ENCODE results near the gene DIP2C. TPM values are rescaled to one million over a fixed set of nuclear protein-coding genes. Genes with fewer than 3 reads are reported as not detected.

Gene DIP2C
- total RNA-seq, 2 donors from 2014 or later = 21.1 to 23.8 TPM

DNA sequence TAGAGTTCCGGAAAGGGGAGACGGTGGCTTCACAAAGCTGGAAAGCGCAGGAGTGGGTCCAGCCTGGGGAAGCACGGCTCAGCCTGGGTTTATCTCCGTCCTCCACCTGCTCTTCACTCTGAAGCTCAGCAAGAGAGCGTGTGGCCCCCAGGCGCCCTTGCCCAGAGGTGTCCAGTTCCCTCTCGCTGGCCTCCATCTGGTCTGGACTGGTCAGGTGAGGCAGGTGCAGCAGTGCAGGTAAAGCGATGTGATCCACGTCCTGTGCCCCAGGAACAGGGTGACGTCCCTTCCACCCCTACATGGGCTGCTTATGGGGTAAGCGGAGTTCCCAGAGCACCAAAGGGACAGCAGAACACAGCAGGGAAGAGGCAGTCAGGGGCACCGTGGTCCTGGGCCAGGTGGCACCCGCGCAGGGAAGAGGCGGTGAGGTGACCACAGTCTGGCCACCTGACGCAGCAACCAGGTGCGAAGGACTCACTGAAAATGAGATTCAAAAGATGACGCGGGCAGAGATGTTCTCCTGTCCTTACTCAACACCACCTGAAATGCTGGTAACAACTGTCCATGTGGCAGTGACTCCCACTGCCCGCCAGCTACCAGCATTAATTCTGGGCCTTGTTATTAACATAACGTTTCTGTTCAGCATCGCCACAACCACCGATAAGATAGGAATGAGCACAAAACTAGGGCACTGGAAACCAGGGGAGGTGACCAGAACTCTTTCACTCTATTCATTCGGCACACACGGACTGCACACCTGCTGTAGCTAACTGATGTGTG is 33.0 kb upstream of the DIP2C start:
- H3K36me3 ChIP-seq = no peaks in the 10 kb centered on the region
- no peak for DNase-seq (ENCODE audit: low spot score)
- no peak overlapping the region for H3K27ac ChIP-seq
- TF ChIP-seq, protein P1, sequence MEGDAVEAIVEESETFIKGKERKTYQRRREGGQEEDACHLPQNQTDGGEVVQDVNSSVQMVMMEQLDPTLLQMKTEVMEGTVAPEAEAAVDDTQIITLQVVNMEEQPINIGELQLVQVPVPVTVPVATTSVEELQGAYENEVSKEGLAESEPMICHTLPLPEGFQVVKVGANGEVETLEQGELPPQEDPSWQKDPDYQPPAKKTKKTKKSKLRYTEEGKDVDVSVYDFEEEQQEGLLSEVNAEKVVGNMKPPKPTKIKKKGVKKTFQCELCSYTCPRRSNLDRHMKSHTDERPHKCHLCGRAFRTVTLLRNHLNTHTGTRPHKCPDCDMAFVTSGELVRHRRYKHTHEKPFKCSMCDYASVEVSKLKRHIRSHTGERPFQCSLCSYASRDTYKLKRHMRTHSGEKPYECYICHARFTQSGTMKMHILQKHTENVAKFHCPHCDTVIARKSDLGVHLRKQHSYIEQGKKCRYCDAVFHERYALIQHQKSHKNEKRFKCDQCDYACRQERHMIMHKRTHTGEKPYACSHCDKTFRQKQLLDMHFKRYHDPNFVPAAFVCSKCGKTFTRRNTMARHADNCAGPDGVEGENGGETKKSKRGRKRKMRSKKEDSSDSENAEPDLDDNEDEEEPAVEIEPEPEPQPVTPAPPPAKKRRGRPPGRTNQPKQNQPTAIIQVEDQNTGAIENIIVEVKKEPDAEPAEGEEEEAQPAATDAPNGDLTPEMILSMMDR (IDR thresholded peaks at IDR 0.05) = no peak
- no peak overlapping the region for H3K4me3 ChIP-seq
- no peaks in the 10 kb centered on the region for H3K9me3 ChIP-seq
- no peaks in the 10 kb centered on the region for H3K27me3 ChIP-seq
- H3K4me1 ChIP-seq = no peaks in the 10 kb centered on the region

DNA sequence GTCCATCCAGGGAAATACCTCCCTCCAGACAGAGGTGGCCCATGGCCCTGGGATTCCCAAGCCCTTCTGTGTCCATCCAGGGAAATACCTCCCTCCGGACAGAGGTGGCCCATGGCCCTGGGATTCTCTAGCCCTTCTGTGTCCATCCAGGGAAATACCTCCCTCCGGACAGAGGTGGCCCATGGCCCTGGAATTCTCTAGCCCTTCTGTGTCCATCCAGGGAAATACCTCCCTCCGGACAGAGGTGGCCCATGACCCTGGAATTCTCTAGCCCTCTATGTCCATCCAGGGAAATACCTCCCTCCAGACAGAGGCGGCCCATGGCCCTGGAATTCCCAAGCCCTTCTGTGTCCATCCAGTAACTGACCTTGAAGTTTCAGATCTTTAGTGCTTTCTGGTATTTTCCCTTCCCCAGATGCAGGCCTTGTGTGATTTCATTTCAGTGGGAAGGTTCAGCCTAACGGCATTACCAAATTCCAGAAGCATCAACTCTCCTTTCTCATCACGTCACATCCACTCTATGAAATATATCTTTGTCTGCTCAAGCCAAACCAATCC is 28.8 kb upstream of the DIP2C start:
- TF ChIP-seq, protein P1 (IDR thresholded peaks at IDR 0.05) = no peak
- no peak for DNase-seq (ENCODE audit: low spot score)
- Histone ChIP-seq H3K36me3 (no peaks in the 10 kb centered on the region), H3K9me3 (peaks cover 0 to 13% of the 10 kb centered on the region in 2 donors), H3K27me3 (no peaks in the 10 kb centered on the region), H3K4me3 (no peak overlapping the region), H3K27ac (no peak overlapping the region), H3K4me1 (no peaks in the 10 kb centered on the region)

DNA sequence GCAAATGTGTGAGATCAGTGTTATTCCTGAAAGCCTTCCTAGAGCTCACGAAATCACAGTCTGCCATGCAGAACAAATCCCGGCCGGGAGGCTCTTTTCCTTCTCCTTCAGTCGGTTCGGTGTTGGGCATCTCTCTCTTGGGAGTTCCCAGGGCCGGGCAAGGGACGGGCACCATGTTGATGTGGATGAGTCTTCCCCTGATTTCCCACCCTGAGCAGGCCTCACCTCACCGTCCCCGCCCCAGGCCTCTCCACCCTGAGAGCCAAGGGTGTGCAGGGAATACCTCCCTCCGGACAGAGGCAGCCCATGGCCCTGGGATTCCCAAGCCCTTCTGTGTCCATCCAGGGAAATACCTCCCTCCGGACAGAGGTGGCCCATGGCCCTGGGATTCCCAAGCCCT is 28.0 kb upstream of the DIP2C start:
- no peaks in the 10 kb centered on the region for H3K27me3 ChIP-seq
- TF ChIP-seq, protein P1 (IDR thresholded peaks at IDR 0.05) = no peak
- H3K36me3 ChIP-seq = no peaks in the 10 kb centered on the region
- H3K4me3 ChIP-seq = no peak overlapping the region
- no peak overlapping the region for H3K27ac ChIP-seq
- peaks cover 0 to 13% of the 10 kb centered on the region in 2 donors for H3K9me3 ChIP-seq
- H3K4me1 ChIP-seq = no peaks in the 10 kb centered on the region
- DNase-seq (ENCODE audit: low spot score) = no peak

DNA sequence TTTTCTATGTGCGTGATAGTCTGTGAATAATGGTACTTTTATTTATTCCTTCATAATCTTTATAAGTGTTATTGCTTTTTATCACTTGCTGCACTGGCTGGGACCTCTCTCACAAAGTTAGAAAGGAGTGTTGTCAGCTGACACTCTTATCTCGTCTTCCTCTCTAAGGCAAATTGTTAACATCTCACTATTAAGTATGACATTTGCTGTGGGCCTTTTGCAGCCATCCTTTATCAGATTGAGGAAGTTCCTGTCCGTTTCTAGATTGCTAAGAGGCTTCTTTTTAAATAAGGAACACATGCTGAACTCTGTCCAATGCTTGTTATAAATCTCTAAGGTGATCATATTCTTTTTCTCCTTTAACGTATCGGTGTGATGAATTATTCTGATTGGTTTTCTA is 27.4 kb upstream of the DIP2C start:
- Histone ChIP-seq H3K36me3 (no peaks in the 10 kb centered on the region), H3K27me3 (no peaks in the 10 kb centered on the region), H3K4me1 (no peaks in the 10 kb centered on the region), H3K9me3 (peaks cover 0 to 13% of the 10 kb centered on the region in 2 donors), H3K4me3 (no peak overlapping the region), H3K27ac (no peak overlapping the region)
- no peak for DNase-seq (ENCODE audit: low spot score)
- TF ChIP-seq, protein P1 (IDR thresholded peaks at IDR 0.05) = no peak

DNA sequence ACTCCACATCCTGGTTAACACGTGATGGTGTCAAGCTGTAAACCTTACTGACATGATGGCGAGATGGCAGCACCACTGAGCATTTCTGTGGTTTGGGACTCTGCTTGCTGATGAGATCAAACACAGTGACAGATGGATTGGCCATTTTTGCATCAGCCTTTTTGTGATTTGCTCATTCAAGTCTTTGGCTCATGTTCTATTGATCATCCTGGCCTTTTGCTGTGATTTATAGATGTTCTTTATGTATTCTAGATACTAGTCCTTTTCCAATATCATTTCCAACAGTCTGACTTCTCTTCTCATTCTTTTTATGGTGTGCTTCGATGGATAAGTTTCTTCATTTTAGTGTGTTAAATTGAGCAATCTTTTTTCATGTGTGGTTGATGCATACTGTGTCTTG is 24.7 kb upstream of the DIP2C start:
- no peak for DNase-seq (ENCODE audit: low spot score)
- H3K4me3 ChIP-seq = no peak overlapping the region
- no peaks in the 10 kb centered on the region for H3K4me1 ChIP-seq
- peaks cover 0 to 13% of the 10 kb centered on the region in 2 donors for H3K9me3 ChIP-seq
- TF ChIP-seq, protein P1 (IDR thresholded peaks at IDR 0.05) = no peak
- no peak overlapping the region for H3K27ac ChIP-seq
- no peaks in the 10 kb centered on the region for H3K27me3 ChIP-seq
- no peaks in the 10 kb centered on the region for H3K36me3 ChIP-seq
